Parathyroid adenoma (tissue), 2 donors: Measurements from ENCODE around the gene PDZRN3.

Experiments used
- H2AFZ ChIP-seq: fragments of 300-600 bp; sonication (generic); one replicate; pipeline ENCODE4 v1.7.0; 2017; ENCODE audit warnings: antibody characterized with exemption, mild to moderate bottlenecking
- H3K27ac ChIP-seq: fragments of 300-600 bp; sonication (generic); one replicate; pipeline ENCODE4 v1.7.0; 2017
- H3K27me3 ChIP-seq: fragments of 300-600 bp; sonication (generic); one replicate; pipeline ENCODE4 v1.7.0; 2017; ENCODE audit warnings: low read length; ENCODE audit not compliant: control insufficient read depth, insufficient read depth
- H3K36me3 ChIP-seq: fragments of 300-600 bp; sonication (generic); one replicate; pipeline ENCODE4 v1.7.0; 2017; ENCODE audit warnings: low read length; ENCODE audit not compliant: control insufficient read depth, insufficient read depth
- H3K4me1 ChIP-seq: fragments of 300-600 bp; sonication (generic); one replicate; pipeline ENCODE4 v1.7.0; 2017; ENCODE audit warnings: control low read depth
- H3K4me2 ChIP-seq: fragments of 300-600 bp; sonication (generic); one replicate; pipeline ENCODE4 v1.7.0; 2017; ENCODE audit warnings: low read length
- H3K4me3 ChIP-seq: fragments of 300-600 bp; sonication (generic); one replicate; pipeline ENCODE4 v1.7.0; 2017; ENCODE audit warnings: low read depth, low read length
- H3K79me2 ChIP-seq: fragments of 300-600 bp; sonication (generic); one replicate; pipeline ENCODE4 v1.7.0; 2017; ENCODE audit warnings: control low read depth
- H3K9ac ChIP-seq: fragments of 300-600 bp; sonication (generic); one replicate; pipeline ENCODE4 v1.7.0; 2017; ENCODE audit warnings: mild to moderate bottlenecking
- H3K9me3 ChIP-seq: fragments of 300-600 bp; sonication (generic); one replicate; pipeline ENCODE4 v1.7.0; 2017; ENCODE audit warnings: low read length; ENCODE audit not compliant: control insufficient read depth
- TF ChIP-seq, protein P1 (sequence below): fragments of 300-600 bp; sonication (generic); IDR thresholded peaks from one replicate; pipeline ENCODE4 v1.7.0; 2017; ENCODE audit warnings: antibody characterized with exemption, mild to moderate bottlenecking
- donor health status: primary hyperparathyroidism.

PDZRN3 gene

DNA sequence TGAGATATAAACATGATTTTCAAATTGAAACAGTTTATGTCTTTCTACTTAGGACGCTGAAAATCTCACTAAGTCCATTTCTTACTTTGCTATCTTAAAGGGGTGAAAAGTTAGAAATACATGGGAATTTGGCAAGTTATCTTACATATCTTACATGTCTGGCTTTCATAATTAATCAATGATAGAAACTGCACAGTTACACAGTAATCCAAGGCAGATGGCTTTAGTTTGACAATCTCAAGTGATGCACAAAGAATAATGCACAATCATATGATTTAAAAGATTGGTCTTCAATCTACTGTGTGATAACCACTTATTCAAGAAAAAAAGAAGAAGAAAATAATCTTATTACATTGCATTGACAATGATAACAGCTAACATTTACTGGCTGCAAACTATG, 14.2 kb downstream of the PDZRN3 start:
- Histone ChIP-seq H3K9ac (no peak overlapping the region), H3K9me3 (no peaks in the 10 kb centered on the region), H3K27me3 (no peaks in the 10 kb centered on the region), H2AFZ (no peak overlapping the region), H3K4me2 (no peak overlapping the region), H3K36me3 (no peaks in the 10 kb centered on the region), H3K4me1 (no peaks in the 10 kb centered on the region), H3K4me3 (no peak overlapping the region), H3K27ac (no peak overlapping the region), H3K79me2 (no peaks in the 10 kb centered on the region)
- TF ChIP-seq, protein P1, sequence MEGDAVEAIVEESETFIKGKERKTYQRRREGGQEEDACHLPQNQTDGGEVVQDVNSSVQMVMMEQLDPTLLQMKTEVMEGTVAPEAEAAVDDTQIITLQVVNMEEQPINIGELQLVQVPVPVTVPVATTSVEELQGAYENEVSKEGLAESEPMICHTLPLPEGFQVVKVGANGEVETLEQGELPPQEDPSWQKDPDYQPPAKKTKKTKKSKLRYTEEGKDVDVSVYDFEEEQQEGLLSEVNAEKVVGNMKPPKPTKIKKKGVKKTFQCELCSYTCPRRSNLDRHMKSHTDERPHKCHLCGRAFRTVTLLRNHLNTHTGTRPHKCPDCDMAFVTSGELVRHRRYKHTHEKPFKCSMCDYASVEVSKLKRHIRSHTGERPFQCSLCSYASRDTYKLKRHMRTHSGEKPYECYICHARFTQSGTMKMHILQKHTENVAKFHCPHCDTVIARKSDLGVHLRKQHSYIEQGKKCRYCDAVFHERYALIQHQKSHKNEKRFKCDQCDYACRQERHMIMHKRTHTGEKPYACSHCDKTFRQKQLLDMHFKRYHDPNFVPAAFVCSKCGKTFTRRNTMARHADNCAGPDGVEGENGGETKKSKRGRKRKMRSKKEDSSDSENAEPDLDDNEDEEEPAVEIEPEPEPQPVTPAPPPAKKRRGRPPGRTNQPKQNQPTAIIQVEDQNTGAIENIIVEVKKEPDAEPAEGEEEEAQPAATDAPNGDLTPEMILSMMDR = no peak

DNA sequence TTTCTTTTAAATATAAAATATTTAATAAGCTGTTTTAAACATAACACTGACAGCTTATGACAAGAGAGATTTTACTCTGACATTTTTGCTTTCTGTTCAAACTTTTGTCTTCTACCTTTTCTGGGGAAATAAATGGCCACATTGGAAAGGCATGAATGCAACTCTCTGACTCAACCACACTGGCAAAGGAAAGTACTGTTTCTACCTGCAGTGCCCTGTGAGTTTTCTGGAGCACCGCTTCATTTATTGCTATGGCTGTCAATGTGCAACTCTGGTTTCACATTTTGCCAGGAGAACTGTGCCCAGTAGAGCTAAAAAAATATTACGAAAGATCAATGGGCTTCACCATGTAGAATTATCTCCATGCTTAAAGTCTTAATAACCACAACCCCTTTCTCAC, 15.1 kb downstream of the PDZRN3 start:
- Histone ChIP-seq H3K9me3 (no peaks in the 10 kb centered on the region), H3K36me3 (no peaks in the 10 kb centered on the region), H3K79me2 (no peaks in the 10 kb centered on the region), H3K9ac (no peak overlapping the region), H3K4me1 (no peaks in the 10 kb centered on the region), H3K4me3 (no peak overlapping the region), H3K27me3 (no peaks in the 10 kb centered on the region), H3K4me2 (no peak overlapping the region), H3K27ac (no peak overlapping the region), H2AFZ (no peak overlapping the region)
- TF ChIP-seq, protein P1 = no peak

DNA sequence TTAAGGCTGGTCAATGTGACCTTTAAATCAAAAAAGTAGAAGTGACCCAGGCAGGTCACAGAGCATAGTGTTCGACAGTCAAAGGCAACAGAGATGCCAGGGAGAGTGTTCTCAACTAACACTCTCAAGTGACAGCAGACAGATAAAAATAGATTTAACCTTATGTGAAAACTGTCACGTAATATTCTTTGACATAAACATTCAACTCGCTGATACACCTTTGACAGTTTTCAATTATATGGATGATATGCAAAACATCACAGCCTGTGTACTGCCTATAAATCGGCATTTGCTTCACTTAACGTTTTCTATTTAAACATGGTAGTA, 15.5 kb downstream of the PDZRN3 start:
- H3K9me3 ChIP-seq = no peaks in the 10 kb centered on the region
- H3K79me2 ChIP-seq = no peaks in the 10 kb centered on the region
- H3K36me3 ChIP-seq = no peaks in the 10 kb centered on the region
- H3K27me3 ChIP-seq = no peaks in the 10 kb centered on the region
- H3K4me3 ChIP-seq = no peak overlapping the region
- no peaks in the 10 kb centered on the region for H3K4me1 ChIP-seq
- no peak overlapping the region for H3K27ac ChIP-seq
- H3K4me2 ChIP-seq = no peak overlapping the region
- H2AFZ ChIP-seq = no peak overlapping the region
- TF ChIP-seq, protein P1 = no peak
- H3K9ac ChIP-seq = no peak overlapping the region

DNA sequence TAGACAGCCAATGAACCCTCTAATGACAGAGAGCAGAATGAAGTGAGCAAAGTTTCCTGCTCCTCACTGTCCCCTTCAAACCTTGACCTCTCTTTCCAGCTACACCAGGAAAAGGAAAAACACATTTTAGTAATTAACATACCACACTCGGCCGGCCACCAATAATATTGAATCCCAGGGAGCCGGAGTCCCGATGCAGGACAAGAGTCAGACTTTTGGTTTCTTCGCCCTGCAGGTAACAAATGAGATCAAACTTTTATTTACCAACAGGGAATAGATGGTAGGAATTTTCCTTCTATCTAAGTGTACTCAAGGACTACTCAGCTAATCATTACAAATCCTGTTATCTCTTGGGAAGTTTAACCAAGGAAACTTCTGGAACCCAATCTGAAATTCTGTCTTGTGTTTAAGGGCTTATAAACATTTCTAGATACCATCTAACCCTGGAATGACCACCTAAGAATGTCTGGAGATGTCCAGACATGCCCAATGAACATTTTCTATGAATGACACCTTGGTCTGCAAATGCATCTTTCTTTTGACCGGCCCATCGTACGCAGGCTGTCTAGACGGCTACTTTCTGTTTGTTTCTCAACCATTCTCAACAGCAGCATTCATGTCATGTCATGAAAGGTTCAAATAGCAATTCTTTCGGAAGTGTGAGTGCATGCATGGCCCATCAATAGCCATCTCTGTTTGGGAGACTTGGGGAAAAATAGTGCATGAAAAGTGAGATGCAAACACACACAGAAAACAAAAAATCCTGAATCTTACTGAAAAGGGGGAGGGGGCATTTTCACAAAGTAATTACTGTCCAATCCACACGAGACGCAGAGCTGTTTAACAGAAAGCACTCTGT, 16.1 kb downstream of the PDZRN3 start:
- no peak overlapping the region for H3K27ac ChIP-seq
- H3K27me3 ChIP-seq = no peaks in the 10 kb centered on the region
- H3K79me2 ChIP-seq = no peaks in the 10 kb centered on the region
- H3K4me2 ChIP-seq = no peak overlapping the region
- no peak overlapping the region for H3K4me3 ChIP-seq
- TF ChIP-seq, protein P1 = no peak
- H2AFZ ChIP-seq = no peak overlapping the region
- H3K9ac ChIP-seq = no peak overlapping the region
- no peaks in the 10 kb centered on the region for H3K36me3 ChIP-seq
- no peaks in the 10 kb centered on the region for H3K4me1 ChIP-seq
- no peaks in the 10 kb centered on the region for H3K9me3 ChIP-seq

DNA sequence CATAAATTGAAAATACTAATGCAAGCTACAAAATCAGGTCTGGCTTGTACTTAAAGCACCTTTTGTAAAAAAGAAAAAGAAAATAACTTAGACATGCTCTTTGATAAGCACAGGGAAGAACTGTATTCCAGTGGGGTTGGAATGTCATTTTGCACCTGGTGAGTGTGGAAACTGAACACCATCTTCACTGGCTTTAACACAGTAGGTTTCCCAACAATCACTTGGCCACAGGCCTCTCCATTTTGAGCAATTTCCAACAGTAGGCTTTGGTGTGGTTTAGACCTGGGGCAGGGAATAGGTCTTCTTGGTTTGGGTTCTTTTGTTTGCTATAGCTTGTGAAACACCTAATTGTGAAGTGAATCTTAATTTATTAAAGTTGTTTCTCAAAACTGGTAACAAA, 18.9 kb downstream of the PDZRN3 start:
- no peak overlapping the region for H2AFZ ChIP-seq
- TF ChIP-seq, protein P1 = no peak
- no peaks in the 10 kb centered on the region for H3K9me3 ChIP-seq
- H3K27ac ChIP-seq = no peak overlapping the region
- no peak overlapping the region for H3K4me2 ChIP-seq
- no peak overlapping the region for H3K4me3 ChIP-seq
- no peaks in the 10 kb centered on the region for H3K36me3 ChIP-seq
- H3K9ac ChIP-seq = no peak overlapping the region
- no peaks in the 10 kb centered on the region for H3K4me1 ChIP-seq
- H3K79me2 ChIP-seq = no peaks in the 10 kb centered on the region
- no peaks in the 10 kb centered on the region for H3K27me3 ChIP-seq
